ENCODE measurements around the gene NKD2.

Gene NKD2

GRCh38 chr5:1012900-1013237, 4.3 kb downstream of the NKD2 start:
- Histone ChIP-seq H3K4me1 (ENCODE audit: control insufficient read depth, low read length) (peaks cover 3% of the 10 kb centered on the region; the same call in 1 of the 2 replicates), H3K4me2 (ENCODE audit: low read length) (no peak overlapping the region), H3K4me3 (ENCODE audit: low read length) (no peak overlapping the region), H3F3A (ENCODE audit: control insufficient read depth, insufficient read depth) (peaks cover 2% of the 10 kb centered on the region; the same call in 1 of the 2 replicates), H4K20me1 (ENCODE audit: control insufficient read depth, insufficient read depth, low read depth, low read length) (no peaks in the 10 kb centered on the region), H3K27me3 (ENCODE audit: control insufficient read depth, low read length) (peaks cover 5% of the 10 kb centered on the region; the same call in 1 of the 2 replicates), H3K79me2 (ENCODE audit: control insufficient read depth, low read length) (no peaks in the 10 kb centered on the region), H3K36me3 (ENCODE audit: control insufficient read depth, low read length) (no peaks in the 10 kb centered on the region), H3K9me2 (replicated peaks; ENCODE audit: control insufficient read depth, low read length) (no peaks in the 10 kb centered on the region), H3K9me3 (ENCODE audit: control insufficient read depth, insufficient read depth, low read length) (no peaks in the 10 kb centered on the region), H3K27ac (ENCODE audit: low read depth, low read length) (no peak overlapping the region)
- TF ChIP-seq EZH2phosphoT487 (IDR thresholded peaks at IDR 0.05; ENCODE audit: borderline replicate concordance, low read length) (no peak), CTCF (IDR thresholded peaks at IDR 0.05; ENCODE audit: low read depth, low read length, poor library complexity, severe bottlenecking) (no peak)

GRCh38 chr5:1013238-1013947, 4.8 kb downstream of the NKD2 start:
- Histone ChIP-seq H3K79me2 (ENCODE audit: control insufficient read depth, low read length) (no peaks in the 10 kb centered on the region), H3F3A (ENCODE audit: control insufficient read depth, insufficient read depth) (peaks cover 2% of the 10 kb centered on the region; the same call in 1 of the 2 replicates), H3K27me3 (ENCODE audit: control insufficient read depth, low read length) (no peaks in the 10 kb centered on the region), H3K4me1 (ENCODE audit: control insufficient read depth, low read length) (peaks cover 1% of the 10 kb centered on the region; the same call in 1 of the 2 replicates), H3K9me3 (ENCODE audit: control insufficient read depth, insufficient read depth, low read length) (no peaks in the 10 kb centered on the region), H3K4me2 (ENCODE audit: low read length) (no peak overlapping the region), H3K36me3 (ENCODE audit: control insufficient read depth, low read length) (no peaks in the 10 kb centered on the region), H3K27ac (ENCODE audit: low read depth, low read length) (no peak overlapping the region), H4K20me1 (ENCODE audit: control insufficient read depth, insufficient read depth, low read depth, low read length) (no peaks in the 10 kb centered on the region), H3K4me3 (ENCODE audit: low read length) (no peak overlapping the region), H3K9me2 (replicated peaks; ENCODE audit: control insufficient read depth, low read length) (no peaks in the 10 kb centered on the region)
- no peak for TF ChIP-seq EZH2phosphoT487 (IDR thresholded peaks at IDR 0.05; ENCODE audit: borderline replicate concordance, low read length)

GRCh38 chr5:1013948-1014301, 5.3 kb downstream of the NKD2 start:
- Histone ChIP-seq H3F3A (ENCODE audit: control insufficient read depth, insufficient read depth) (peaks cover 2% of the 10 kb centered on the region; the same call in 1 of the 2 replicates), H3K4me2 (ENCODE audit: low read length) (no peak overlapping the region), H3K4me1 (ENCODE audit: control insufficient read depth, low read length) (no peaks in the 10 kb centered on the region), H3K79me2 (ENCODE audit: control insufficient read depth, low read length) (no peaks in the 10 kb centered on the region), H3K4me3 (ENCODE audit: low read length) (no peak overlapping the region), H4K20me1 (ENCODE audit: control insufficient read depth, insufficient read depth, low read depth, low read length) (no peaks in the 10 kb centered on the region), H3K36me3 (ENCODE audit: control insufficient read depth, low read length) (no peaks in the 10 kb centered on the region), H3K27ac (ENCODE audit: low read depth, low read length) (no peak overlapping the region), H3K9me2 (replicated peaks; ENCODE audit: control insufficient read depth, low read length) (no peaks in the 10 kb centered on the region), H3K9me3 (ENCODE audit: control insufficient read depth, insufficient read depth, low read length) (no peaks in the 10 kb centered on the region), H3K27me3 (ENCODE audit: control insufficient read depth, low read length) (no peaks in the 10 kb centered on the region)
- no peak for TF ChIP-seq EZH2phosphoT487 (IDR thresholded peaks at IDR 0.05; ENCODE audit: borderline replicate concordance, low read length)
- no peak for TF ChIP-seq CTCF (IDR thresholded peaks at IDR 0.05; ENCODE audit: low read depth, low read length, poor library complexity, severe bottlenecking)

GRCh38 chr5:1014346-1014745, 5.7 kb downstream of the NKD2 start:
- H3K79me2 ChIP-seq (ENCODE audit: control insufficient read depth, low read length): no peaks in the 10 kb centered on the region

More at GRCh38 chr5:1014346-1014745, 5.7 kb downstream of the NKD2 start:
- Histone ChIP-seq H3K4me3 (ENCODE audit: low read length) (no peak overlapping the region), H3K9me3 (ENCODE audit: control insufficient read depth, insufficient read depth, low read length) (no peaks in the 10 kb centered on the region), H3F3A (ENCODE audit: control insufficient read depth, insufficient read depth) (peaks cover 2% of the 10 kb centered on the region; the same call in 1 of the 2 replicates), H3K27me3 (ENCODE audit: control insufficient read depth, low read length) (no peaks in the 10 kb centered on the region), H3K4me1 (ENCODE audit: control insufficient read depth, low read length) (no peaks in the 10 kb centered on the region), H3K27ac (ENCODE audit: low read depth, low read length) (no peak overlapping the region), H3K9me2 (replicated peaks; ENCODE audit: control insufficient read depth, low read length) (no peaks in the 10 kb centered on the region), H3K36me3 (ENCODE audit: control insufficient read depth, low read length) (no peaks in the 10 kb centered on the region), H4K20me1 (ENCODE audit: control insufficient read depth, insufficient read depth, low read depth, low read length) (no peaks in the 10 kb centered on the region), H3K4me2 (ENCODE audit: low read length) (no peak overlapping the region)
- TF ChIP-seq EZH2phosphoT487 (IDR thresholded peaks at IDR 0.05; ENCODE audit: borderline replicate concordance, low read length) (no peak), CTCF (IDR thresholded peaks at IDR 0.05; ENCODE audit: low read depth, low read length, poor library complexity, severe bottlenecking) (no peak)

All from DOHH2 (cell line).